Mucosa of rectum (tissue), 2 donors: Measurements from ENCODE around the gene BLOC1S4.
"Not testable (repeated sequence)": the region's sequence is repeated elsewhere in the genome, so short reads cannot be mapped to it uniquely, and the experiment has no call there.

ENCODE experiments used
- H3K27ac ChIP-seq, 2 donors: one replicate each; pipeline ENCODE4 v1.7.0; 2013; ENCODE audit warnings: inconsistent platforms in 2 of 2, low read depth in 2 of 2, low read length in 2 of 2
- H3K27me3 ChIP-seq, 2 donors: one replicate each; pipeline ENCODE4 v1.7.0; 2013; ENCODE audit warnings: low read length in 2 of 2; ENCODE audit not compliant: control insufficient read depth in 2 of 2, insufficient read depth in 2 of 2
- H3K36me3 ChIP-seq, 2 donors: one replicate each; pipeline ENCODE4 v1.7.0; 2013; ENCODE audit warnings: low read length in 2 of 2; ENCODE audit not compliant: control insufficient read depth in 2 of 2, insufficient read depth in 2 of 2
- H3K4me1 ChIP-seq, 2 donors: one replicate each; pipeline ENCODE4 v1.7.0; 2013; ENCODE audit warnings: low read length in 2 of 2, mild to moderate bottlenecking in 1 of 2; ENCODE audit not compliant: control insufficient read depth in 2 of 2, insufficient read depth in 2 of 2
- H3K4me3 ChIP-seq, 2 donors: one replicate each; pipeline ENCODE4 v1.7.0; 2013; ENCODE audit warnings: low read length in 2 of 2
- H3K9ac ChIP-seq, 2 donors: one replicate each; pipeline ENCODE4 v1.7.0; 2013; ENCODE audit warnings: low read length in 2 of 2, low read depth in 1 of 2, mild to moderate bottlenecking in 1 of 2
- H3K9me3 ChIP-seq, 2 donors: one replicate each; pipeline ENCODE4 v1.7.0; 2013; ENCODE audit warnings: low read length in 2 of 2; ENCODE audit not compliant: control insufficient read depth in 2 of 2
- donor health status: healthy.
- donor health status: Normal muscosa, but diverticular disease.

The BLOC1S4 gene, protein sequence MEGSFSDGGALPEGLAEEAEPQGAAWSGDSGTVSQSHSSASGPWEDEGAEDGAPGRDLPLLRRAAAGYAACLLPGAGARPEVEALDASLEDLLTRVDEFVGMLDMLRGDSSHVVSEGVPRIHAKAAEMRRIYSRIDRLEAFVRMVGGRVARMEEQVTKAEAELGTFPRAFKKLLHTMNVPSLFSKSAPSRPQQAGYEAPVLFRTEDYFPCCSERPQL

DNA sequence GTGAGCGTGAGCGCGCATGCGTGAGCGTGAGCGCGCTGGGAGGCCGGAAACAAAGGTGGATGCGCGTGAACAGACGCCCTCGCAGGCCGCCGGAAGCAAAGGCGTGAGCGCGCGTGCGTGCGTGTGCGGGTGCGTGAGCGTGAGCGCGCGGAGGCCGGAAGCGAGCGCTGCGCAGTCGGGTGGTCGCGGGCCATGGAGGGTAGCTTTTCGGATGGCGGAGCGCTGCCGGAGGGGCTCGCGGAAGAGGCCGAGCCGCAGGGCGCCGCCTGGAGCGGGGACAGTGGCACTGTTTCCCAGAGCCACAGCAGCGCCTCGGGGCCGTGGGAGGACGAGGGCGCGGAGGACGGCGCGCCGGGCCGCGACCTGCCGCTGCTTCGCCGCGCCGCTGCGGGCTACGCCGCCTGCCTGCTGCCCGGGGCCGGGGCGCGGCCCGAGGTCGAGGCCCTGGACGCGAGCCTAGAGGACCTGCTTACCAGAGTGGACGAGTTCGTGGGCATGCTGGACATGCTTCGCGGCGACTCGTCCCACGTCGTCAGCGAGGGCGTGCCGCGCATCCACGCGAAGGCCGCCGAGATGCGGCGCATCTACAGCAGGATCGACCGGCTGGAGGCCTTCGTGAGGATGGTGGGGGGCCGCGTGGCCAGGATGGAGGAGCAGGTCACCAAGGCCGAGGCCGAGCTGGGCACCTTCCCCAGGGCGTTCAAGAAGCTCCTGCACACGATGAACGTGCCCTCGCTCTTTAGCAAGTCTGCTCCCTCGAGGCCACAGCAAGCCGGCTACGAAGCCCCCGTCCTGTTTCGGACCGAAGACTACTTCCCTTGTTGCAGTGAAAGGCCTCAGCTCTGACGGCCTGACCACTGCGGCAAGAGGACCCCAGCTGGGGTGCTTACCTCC lies at the start of gene BLOC1S4:
Gene BLOC1S4, plus strand, starts transcription at position 157 of the 894 bp plus-strand sequence. Its CDS starts 36 bp downstream, at position 193.
- Histone ChIP-seq H3K27ac (peak within 1 kb of the TSS; percentile 82 to 92), H3K9ac (peak within 1 kb of the TSS; percentile 89 to 91), H3K9me3 (no peaks in the 10 kb centered on the region), H3K27me3 (no peaks in the 10 kb centered on the region), H3K4me3 (peak within 1 kb of the TSS; percentile 79 to 92), H3K36me3 (no peaks in the 10 kb centered on the region), H3K4me1 (peaks cover 11 to 13% of the 10 kb centered on the region in 2 donors)

DNA sequence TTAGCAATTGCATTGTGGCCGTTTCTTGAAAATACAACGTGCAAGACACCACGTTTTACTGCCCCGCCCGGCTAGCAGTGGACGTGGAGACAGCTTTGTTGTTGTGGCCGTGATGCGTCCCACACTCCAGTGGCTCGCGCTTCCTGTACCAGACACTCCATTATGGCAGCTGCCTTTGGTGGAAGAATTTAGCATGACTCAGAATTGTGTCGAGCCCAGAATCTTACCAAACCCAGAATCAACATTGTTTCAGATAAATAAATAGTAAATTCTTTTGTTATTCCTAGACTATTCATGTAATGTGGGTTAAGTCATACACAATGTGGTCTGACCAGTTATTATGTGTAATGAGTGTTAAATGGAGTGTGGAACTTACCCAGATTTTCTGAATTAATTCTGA lies 47.6 kb upstream of the BLOC1S4 start:
- Histone ChIP-seq H3K9me3 (no peaks in the 10 kb centered on the region), H3K27me3 (peaks cover 8 to 12% of the 10 kb centered on the region in 2 donors), H3K4me3 (no peak overlapping the region), H3K4me1 (no peaks in the 10 kb centered on the region), H3K9ac (no peak overlapping the region), H3K27ac (no peak overlapping the region), H3K36me3 (no peaks in the 10 kb centered on the region)

DNA sequence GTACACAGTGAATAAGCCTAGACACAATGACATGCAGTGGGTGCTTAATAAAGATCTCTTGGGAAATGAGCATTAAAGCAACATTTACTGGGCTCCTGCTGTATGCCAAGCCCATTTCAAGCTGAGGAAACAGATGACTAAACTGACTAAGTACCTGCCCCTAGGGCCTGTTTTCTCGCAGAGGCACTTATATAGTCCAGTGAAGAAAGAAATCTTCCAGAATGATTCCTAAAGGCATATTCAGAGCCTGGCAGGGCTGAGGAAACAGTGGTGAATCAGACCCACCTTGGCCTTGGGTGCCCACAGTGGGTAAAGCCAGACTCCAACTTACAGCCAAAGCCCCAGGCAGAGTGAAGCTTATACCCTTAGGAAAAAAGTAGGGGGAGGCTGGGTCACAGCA lies 44.3 kb upstream of the BLOC1S4 start:
- no peak overlapping the region for H3K27ac ChIP-seq
- no peaks in the 10 kb centered on the region for H3K9me3 ChIP-seq
- peaks cover under 1 to 5% of the 10 kb centered on the region in 2 donors for H3K36me3 ChIP-seq
- H3K4me3 ChIP-seq = no peak overlapping the region
- H3K4me1 ChIP-seq = peaks cover 15 to 18% of the 10 kb centered on the region in 2 donors
- peaks cover 0 to 2% of the 10 kb centered on the region in 2 donors for H3K27me3 ChIP-seq
- no peak overlapping the region for H3K9ac ChIP-seq

DNA sequence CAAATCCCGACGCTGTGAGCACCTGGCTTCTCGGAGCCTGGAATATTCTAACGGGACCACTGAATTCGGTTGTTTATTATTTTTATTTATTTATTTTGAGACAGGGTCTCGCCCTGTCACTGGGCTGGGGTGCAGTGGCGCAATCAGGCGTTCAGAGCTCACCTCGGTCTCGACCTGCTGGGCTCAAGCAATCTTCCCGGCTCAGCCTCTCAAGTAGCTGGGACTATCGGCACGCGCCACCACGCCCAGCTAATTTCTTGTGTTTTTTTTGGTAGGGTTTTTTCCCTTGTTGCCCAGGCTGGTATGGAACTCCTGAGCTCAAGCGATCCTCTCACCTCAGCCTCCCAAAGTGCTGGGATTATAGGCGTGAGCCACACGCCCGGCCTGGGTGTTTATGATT lies 43.8 kb upstream of the BLOC1S4 start:
- Histone ChIP-seq H3K36me3 (peaks cover 3 to 5% of the 10 kb centered on the region in 2 donors), H3K27ac (no peak overlapping the region), H3K9ac (no peak overlapping the region), H3K4me3 (no peak overlapping the region), H3K4me1 (peaks cover 20 to 22% of the 10 kb centered on the region in 2 donors), H3K9me3 (no peaks in the 10 kb centered on the region), H3K27me3 (peaks cover 0 to under 1% of the 10 kb centered on the region in 2 donors)

- H3K27me3 ChIP-seq, H3K36me3 ChIP-seq, H3K9me3 ChIP-seq, H3K9ac ChIP-seq, H3K27ac ChIP-seq, H3K4me3 ChIP-seq: not testable (repeated sequence)
- peaks cover 20 to 24% of the 10 kb centered on the region in 2 donors for H3K4me1 ChIP-seq
These were observed 43.3 kb upstream of the BLOC1S4 start for GRCh38 chr4:6672541-6673190.

GRCh38 chr4:6673191-6673659 lies 42.7 kb upstream of the BLOC1S4 start:
- H3K27me3 ChIP-seq, H3K36me3 ChIP-seq, H3K9me3 ChIP-seq: not testable (repeated sequence)
- peak overlapping the region; percentile 42 to 75 for H3K9ac ChIP-seq
- peak overlapping the region; percentile 72 to 77 for H3K4me3 ChIP-seq
- H3K27ac ChIP-seq = peak overlapping the region; percentile 73 to 82
- peaks cover 20 to 24% of the 10 kb centered on the region in 2 donors for H3K4me1 ChIP-seq

- Histone ChIP-seq H3K9me3 (no peaks in the 10 kb centered on the region), H3K27ac (peak overlapping the region; percentile 73 to 82), H3K4me3 (peak overlapping the region; percentile 72 to 77), H3K9ac (peak overlapping the region; percentile 42 to 75), H3K4me1 (peaks cover 20 to 24% of the 10 kb centered on the region in 2 donors), H3K27me3 (no peaks in the 10 kb centered on the region), H3K36me3 (peaks cover 3 to 5% of the 10 kb centered on the region in 2 donors)
These were observed 42.1 kb upstream of the BLOC1S4 start for GRCh38 chr4:6673660-6674499.

GRCh38 chr4:6674500-6675149 lies 41.3 kb upstream of the BLOC1S4 start:
- Histone ChIP-seq H3K27ac (peak overlapping the region; percentile 73 to 82), H3K9me3 (no peaks in the 10 kb centered on the region), H3K9ac (peak overlapping the region; percentile 42 to 75), H3K27me3 (no peaks in the 10 kb centered on the region), H3K36me3 (peaks cover 3 to 5% of the 10 kb centered on the region in 2 donors), H3K4me1 (peaks cover 20 to 24% of the 10 kb centered on the region in 2 donors), H3K4me3 (peak overlapping the region; percentile 72 to 77)
